Karpas-422 (cell line): ENCODE results near the gene SNAP47. TPM values are rescaled to one million over a fixed set of nuclear protein-coding genes. Genes with fewer than 3 reads are reported as not detected.

Experiments used
- DNase-seq: peaks from one replicate; pipeline ENCODE4 v3.0.0-alpha.2; 2015
- H2AFZ ChIP-seq: fragments of 200-600 bp; sonication (generic); 2 replicates; pipeline ENCODE4 v1.6.1; 2014; ENCODE audit warnings: antibody characterized with exemption, low read length, mixed read lengths
- H3K27ac ChIP-seq: fragments of 200-600 bp; sonication (generic); 2 replicates; pipeline ENCODE4 v1.5.1; 2014; ENCODE audit warnings: mild to moderate bottlenecking, low read length, moderate library complexity
- H3K27me3 ChIP-seq: fragments of 200-600 bp; sonication (generic); 2 replicates; pipeline ENCODE4 v1.6.1; 2014; ENCODE audit warnings: low read length, mixed read lengths
- H3K36me3 ChIP-seq: fragments of 200-600 bp; sonication (generic); 2 replicates; pipeline ENCODE4 v1.6.1; 2014; ENCODE audit warnings: low read length, mixed read lengths; ENCODE audit not compliant: insufficient read depth
- H3K4me1 ChIP-seq: fragments of 200-600 bp; sonication (generic); 2 replicates; pipeline ENCODE4 v1.6.1; 2014; ENCODE audit warnings: mild to moderate bottlenecking, low read length, mixed read lengths
- H3K4me2 ChIP-seq: fragments of 200-600 bp; sonication (generic); 2 replicates; pipeline ENCODE4 v1.6.1; 2014; ENCODE audit warnings: low read length, low read depth, mild to moderate bottlenecking; ENCODE audit not compliant: poor library complexity, severe bottlenecking
- H3K4me3 ChIP-seq: fragments of 200-600 bp; sonication (generic); 2 replicates; pipeline ENCODE4 v1.5.1; 2014; ENCODE audit warnings: mild to moderate bottlenecking, antibody characterized with exemption, low read length, mixed read lengths
- H3K79me2 ChIP-seq: fragments of 200-600 bp; sonication (generic); 2 replicates; pipeline ENCODE4 v1.6.1; 2014; ENCODE audit warnings: mild to moderate bottlenecking, low read length, mixed read lengths
- H3K9ac ChIP-seq: fragments of 200-600 bp; sonication (generic); 2 replicates; pipeline ENCODE4 v1.6.0; 2014; ENCODE audit warnings: low read length
- H3K9me2 ChIP-seq: fragments of 200-600 bp; sonication (generic), shearing (Covaris generic); replicated peaks from 2 replicates; pipeline ENCODE4 v1.6.0; 2014; ENCODE audit warnings: mild to moderate bottlenecking, low read length, moderate library complexity; ENCODE audit not compliant: insufficient read depth
- H3K9me3 ChIP-seq: fragments of 300-700, 200-600 bp; sonication (generic); 2 replicates; pipeline ENCODE4 v1.6.1; 2014; ENCODE audit warnings: low read length, mixed read lengths
- H4K20me1 ChIP-seq: fragments of 200-600 bp; sonication (generic); 2 replicates; pipeline ENCODE4 v1.6.1; 2014; ENCODE audit warnings: mild to moderate bottlenecking, antibody characterized with exemption, low read length, low read depth; ENCODE audit not compliant: insufficient read depth
- total RNA-seq: library from RNA; depleted of rRNA; stranded (reverse); fragments of >200 nt; shearing (Covaris generic); gene quantifications from 2 replicates; pipeline ENCODE4 v1.2.3, GENCODE V29; 2014; ENCODE audit warnings: low replicate concordance

SNAP47 gene
- total RNA-seq, 1 experiment from 2014 or later = 15.3 TPM

DNA sequence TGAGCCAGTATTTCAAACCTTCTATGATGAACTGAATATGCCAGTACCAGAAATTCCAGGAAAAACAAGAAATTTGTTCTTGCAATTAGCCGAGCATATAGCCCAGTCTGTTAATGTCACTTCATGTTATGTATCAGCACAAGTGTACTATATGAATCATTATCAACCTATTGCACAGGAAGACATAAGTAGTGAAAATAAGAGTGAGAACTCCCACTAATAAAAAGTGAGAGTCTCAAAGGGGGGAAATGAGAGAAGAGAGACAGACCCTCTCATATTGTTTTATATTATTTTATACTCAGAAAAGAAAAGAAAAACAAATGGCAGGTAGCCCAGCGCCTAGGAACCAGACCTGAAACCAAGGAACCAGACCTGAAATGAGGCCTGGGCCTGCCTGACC is 16.3 kb upstream of the SNAP47 start:
- H3K9me3 ChIP-seq = 0 out of 2 replicates have a peak, but pooled peaks cover 3% of the 10 kb centered on the region
- H3K9ac ChIP-seq = no peak overlapping the region
- no peaks in the 10 kb centered on the region for H4K20me1 ChIP-seq
- no peak overlapping the region for H2AFZ ChIP-seq
- no peak overlapping the region for H3K4me3 ChIP-seq
- DNase-seq = no peak
- no peaks in the 10 kb centered on the region for H3K9me2 ChIP-seq
- no peaks in the 10 kb centered on the region for H3K4me1 ChIP-seq
- no peaks in the 10 kb centered on the region; the same call in 1 of the 2 replicates for H3K36me3 ChIP-seq
- no peak overlapping the region for H3K4me2 ChIP-seq
- H3K27me3 ChIP-seq = no peaks in the 10 kb centered on the region
- no peak overlapping the region for H3K27ac ChIP-seq
- H3K79me2 ChIP-seq = no peaks in the 10 kb centered on the region

DNA sequence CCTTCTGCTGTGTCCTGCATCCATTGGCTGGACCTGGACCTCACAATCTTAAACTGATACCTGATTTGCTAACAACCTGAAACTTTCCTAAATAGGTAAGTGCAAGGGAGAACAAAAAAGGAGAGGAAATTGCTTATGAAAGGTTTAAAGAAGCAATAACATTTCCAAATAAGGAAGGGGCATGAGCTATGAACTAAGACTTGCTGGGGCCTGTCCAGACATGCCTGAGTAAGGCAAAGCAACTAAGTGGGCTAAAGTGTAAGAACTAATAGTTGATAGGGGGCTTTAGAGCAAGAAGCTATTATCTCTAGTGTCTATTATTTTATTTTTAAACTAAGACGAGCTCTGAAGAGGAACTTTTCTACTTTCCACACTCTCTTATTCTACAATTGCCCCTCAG is 11.8 kb upstream of the SNAP47 start:
- Histone ChIP-seq H3K4me2 (no peak overlapping the region), H3K79me2 (no peaks in the 10 kb centered on the region), H3K36me3 (no peaks in the 10 kb centered on the region; the same call in 1 of the 2 replicates), H2AFZ (no peak overlapping the region), H3K9ac (no peak overlapping the region), H3K27me3 (no peaks in the 10 kb centered on the region), H3K4me3 (no peak overlapping the region), H3K9me3 (0 out of 2 replicates have a peak, but pooled peaks cover 3% of the 10 kb centered on the region), H3K4me1 (peaks cover 4% of the 10 kb centered on the region), H4K20me1 (no peaks in the 10 kb centered on the region), H3K9me2 (no peaks in the 10 kb centered on the region), H3K27ac (no peak overlapping the region)
- DNase-seq = no peak

DNA sequence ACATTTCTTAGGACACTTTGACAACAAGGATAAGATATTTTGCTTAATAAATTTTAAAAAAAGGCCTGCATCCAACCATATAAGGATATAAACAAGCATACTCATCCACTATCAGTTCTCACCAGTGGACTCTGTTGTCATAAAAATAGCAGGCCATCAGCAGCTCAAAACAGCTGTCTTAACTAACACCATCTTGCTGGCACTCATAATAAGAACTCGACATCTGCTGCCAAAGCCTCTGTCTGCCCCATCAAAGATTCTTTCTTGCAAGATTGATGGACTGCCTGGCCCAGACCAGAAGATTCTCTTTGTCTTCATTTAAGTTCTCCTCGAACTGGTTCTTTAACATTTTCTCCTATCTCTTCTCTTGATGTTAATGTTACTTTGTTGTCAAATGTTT is 10.2 kb upstream of the SNAP47 start:
- peaks cover 20% of the 10 kb centered on the region for H3K4me1 ChIP-seq
- H3K9me2 ChIP-seq = no peaks in the 10 kb centered on the region
- H3K27me3 ChIP-seq = no peaks in the 10 kb centered on the region
- no peaks in the 10 kb centered on the region for H3K79me2 ChIP-seq
- H3K27ac ChIP-seq = no peak overlapping the region
- 0 out of 2 replicates have a peak, but pooled peaks cover 3% of the 10 kb centered on the region for H3K9me3 ChIP-seq
- H3K9ac ChIP-seq = no peak overlapping the region
- no peak overlapping the region for H3K4me3 ChIP-seq
- no peaks in the 10 kb centered on the region; the same call in 1 of the 2 replicates for H3K36me3 ChIP-seq
- peaks cover 5% of the 10 kb centered on the region for H4K20me1 ChIP-seq
- no peak overlapping the region for H2AFZ ChIP-seq
- no peak for DNase-seq
- H3K4me2 ChIP-seq = no peak overlapping the region

DNA sequence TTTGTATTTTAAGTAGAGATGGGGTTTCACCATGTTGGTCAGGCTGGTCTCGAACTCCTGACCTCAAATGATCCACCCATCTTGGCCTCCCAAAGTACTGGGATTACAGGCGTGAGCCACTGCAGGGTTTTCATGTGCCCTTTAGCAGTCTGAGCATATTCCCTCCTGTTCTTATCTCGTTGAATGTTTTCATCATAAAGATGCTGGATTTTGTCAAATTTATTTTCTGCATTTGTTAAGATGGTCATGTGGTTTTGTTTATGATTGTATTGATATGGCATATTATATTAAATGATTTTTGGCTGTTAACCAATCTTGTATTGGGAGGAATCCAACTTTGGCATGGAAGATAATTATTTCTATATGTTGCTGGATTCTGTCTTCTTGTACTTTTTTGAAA is 8.9 kb upstream of the SNAP47 start:
- H3K9ac ChIP-seq = no peak overlapping the region

DNA sequence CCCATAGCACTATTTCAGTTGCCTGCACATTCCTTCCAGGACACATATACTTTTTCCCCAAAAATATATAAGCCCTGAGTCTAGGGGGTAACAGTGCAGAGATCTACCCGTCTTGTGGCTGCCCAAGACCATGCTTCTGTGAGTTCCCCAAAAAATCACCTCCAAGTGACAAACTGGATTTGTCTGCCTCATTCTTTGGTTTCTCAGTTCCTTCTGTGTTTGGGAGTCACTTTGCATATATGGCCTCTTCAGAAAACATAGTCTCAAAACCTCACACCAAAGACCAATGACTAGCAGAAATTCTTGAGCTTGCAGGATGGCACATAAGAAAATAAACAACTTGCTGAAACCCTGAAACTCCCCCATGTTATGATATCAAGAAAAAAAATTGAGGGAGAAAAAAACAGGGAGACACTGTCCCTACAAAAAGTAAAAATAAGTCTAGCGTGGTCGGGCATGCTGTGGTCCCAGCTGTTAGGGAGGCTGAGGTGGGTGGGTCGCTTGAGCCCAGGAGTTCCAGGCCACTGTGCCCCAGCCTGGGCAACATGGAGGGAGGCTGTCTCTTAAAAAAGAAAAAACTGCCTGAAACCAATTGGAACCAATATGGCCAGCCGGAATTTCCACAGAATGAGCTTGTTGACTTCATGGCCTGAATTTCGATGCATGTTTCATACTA is 8.2 kb upstream of the SNAP47 start:
- Histone ChIP-seq H2AFZ (no peak overlapping the region), H3K79me2 (no peaks in the 10 kb centered on the region), H4K20me1 (peaks cover 7% of the 10 kb centered on the region), H3K27me3 (no peaks in the 10 kb centered on the region), H3K9me2 (no peaks in the 10 kb centered on the region), H3K4me3 (no peak overlapping the region), H3K4me2 (no peak overlapping the region), H3K9me3 (0 out of 2 replicates have a peak, but pooled peaks cover 3% of the 10 kb centered on the region), H3K9ac (no peak overlapping the region), H3K4me1 (peaks cover 32% of the 10 kb centered on the region), H3K27ac (no peak overlapping the region), H3K36me3 (no peaks in the 10 kb centered on the region)
- DNase-seq = no peak

More for the DNA sequence above, 8.9 kb upstream of the SNAP47 start:
- no peak overlapping the region for H2AFZ ChIP-seq
- H3K27ac ChIP-seq = no peak overlapping the region
- H3K9me2 ChIP-seq = no peaks in the 10 kb centered on the region
- H3K27me3 ChIP-seq = no peaks in the 10 kb centered on the region
- H3K4me2 ChIP-seq = no peak overlapping the region
- 0 out of 2 replicates have a peak, but pooled peaks cover 3% of the 10 kb centered on the region for H3K9me3 ChIP-seq
- DNase-seq = no peak
- no peak overlapping the region for H3K4me3 ChIP-seq
- H3K79me2 ChIP-seq = no peaks in the 10 kb centered on the region
- H3K36me3 ChIP-seq = no peaks in the 10 kb centered on the region
- peaks cover 7% of the 10 kb centered on the region for H4K20me1 ChIP-seq
- peaks cover 32% of the 10 kb centered on the region for H3K4me1 ChIP-seq

DNA sequence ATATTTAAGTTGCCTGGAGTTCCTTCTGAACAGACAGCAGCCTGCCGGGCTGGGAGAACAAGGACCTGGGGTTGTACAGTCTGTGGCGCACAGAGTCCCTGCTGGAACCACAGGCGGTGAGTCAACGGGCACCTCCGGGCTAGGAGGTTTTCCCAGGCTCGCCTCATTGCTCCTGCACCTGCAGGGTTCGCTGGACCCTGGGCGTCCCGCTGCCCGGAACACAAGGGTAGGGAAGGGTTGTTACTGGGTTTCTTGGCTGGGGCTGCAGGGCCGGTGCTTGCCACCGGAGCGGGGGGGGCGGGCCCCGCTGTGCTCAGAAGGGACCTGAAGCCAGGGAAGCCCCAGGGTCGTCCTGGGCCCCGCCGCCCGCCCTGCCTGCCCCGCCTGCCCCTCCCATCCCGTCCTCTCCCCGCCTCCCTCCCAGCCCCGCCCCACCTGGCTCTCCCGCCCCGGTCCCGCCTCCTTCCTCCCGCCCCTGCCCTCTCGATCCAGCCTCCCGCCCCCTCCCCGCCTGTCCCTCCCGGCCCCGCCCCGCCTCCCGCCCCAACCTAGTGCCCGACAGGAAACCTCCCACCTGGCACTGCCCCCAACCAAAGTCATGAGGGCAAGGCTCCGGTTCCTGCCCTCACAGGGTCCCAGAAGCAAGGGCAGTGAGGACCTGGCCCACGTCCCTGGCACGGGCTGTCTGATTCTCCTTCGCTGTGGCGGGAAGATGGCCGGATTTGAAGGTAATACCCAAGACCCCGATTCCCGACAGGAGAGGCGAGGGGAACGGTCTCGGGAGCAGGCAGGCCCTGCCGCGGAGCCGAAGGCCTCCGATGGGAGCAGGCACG is 7.0 kb upstream of the SNAP47 start:
- H3K79me2 ChIP-seq = peaks cover under 1% of the 10 kb centered on the region; the same call in 1 of the 2 replicates
- peak overlapping the region; percentile 68 for H3K4me3 ChIP-seq
- H3K27me3 ChIP-seq = no peaks in the 10 kb centered on the region
- H3K9ac ChIP-seq = peak overlapping the region; percentile 77
- no peak overlapping the region for H2AFZ ChIP-seq
- H3K9me3 ChIP-seq = 0 out of 2 replicates have a peak, but pooled peaks cover 2% of the 10 kb centered on the region
- DNase-seq = peak; percentile 85
- H3K4me2 ChIP-seq = peak overlapping the region; percentile 69
- H3K9me2 ChIP-seq = no peaks in the 10 kb centered on the region
- H3K36me3 ChIP-seq = no peaks in the 10 kb centered on the region
- peaks cover 7% of the 10 kb centered on the region for H4K20me1 ChIP-seq
- H3K27ac ChIP-seq = peak overlapping the region; percentile 30; the same call in 1 of the 2 replicates
- peaks cover 32% of the 10 kb centered on the region for H3K4me1 ChIP-seq

DNA sequence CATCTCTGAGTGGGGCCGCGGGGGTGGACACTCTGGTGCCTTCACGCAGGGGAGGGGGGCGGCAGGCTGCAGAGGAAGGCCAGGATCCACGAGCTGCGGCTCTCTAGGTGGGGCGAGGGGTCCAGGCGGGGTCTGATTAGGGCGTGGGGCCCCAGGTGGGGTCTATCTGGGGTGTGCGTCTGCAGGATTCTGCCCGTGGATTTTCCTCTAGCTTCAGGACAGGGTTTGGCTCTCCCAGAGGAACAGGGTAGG is 6.4 kb upstream of the SNAP47 start:
- Histone ChIP-seq H3K27me3 (no peaks in the 10 kb centered on the region), H3K36me3 (no peaks in the 10 kb centered on the region), H3K9me2 (no peaks in the 10 kb centered on the region), H3K9ac (peak overlapping the region; percentile 77), H3K79me2 (peaks cover 5% of the 10 kb centered on the region), H2AFZ (no peak overlapping the region), H3K27ac (peak overlapping the region; percentile 30; the same call in 1 of the 2 replicates), H3K4me3 (peak overlapping the region; percentile 68), H3K9me3 (no peaks in the 10 kb centered on the region), H3K4me1 (peaks cover 35% of the 10 kb centered on the region), H3K4me2 (peak overlapping the region; percentile 66), H4K20me1 (peaks cover 11% of the 10 kb centered on the region)
- DNase-seq = no peak

DNA sequence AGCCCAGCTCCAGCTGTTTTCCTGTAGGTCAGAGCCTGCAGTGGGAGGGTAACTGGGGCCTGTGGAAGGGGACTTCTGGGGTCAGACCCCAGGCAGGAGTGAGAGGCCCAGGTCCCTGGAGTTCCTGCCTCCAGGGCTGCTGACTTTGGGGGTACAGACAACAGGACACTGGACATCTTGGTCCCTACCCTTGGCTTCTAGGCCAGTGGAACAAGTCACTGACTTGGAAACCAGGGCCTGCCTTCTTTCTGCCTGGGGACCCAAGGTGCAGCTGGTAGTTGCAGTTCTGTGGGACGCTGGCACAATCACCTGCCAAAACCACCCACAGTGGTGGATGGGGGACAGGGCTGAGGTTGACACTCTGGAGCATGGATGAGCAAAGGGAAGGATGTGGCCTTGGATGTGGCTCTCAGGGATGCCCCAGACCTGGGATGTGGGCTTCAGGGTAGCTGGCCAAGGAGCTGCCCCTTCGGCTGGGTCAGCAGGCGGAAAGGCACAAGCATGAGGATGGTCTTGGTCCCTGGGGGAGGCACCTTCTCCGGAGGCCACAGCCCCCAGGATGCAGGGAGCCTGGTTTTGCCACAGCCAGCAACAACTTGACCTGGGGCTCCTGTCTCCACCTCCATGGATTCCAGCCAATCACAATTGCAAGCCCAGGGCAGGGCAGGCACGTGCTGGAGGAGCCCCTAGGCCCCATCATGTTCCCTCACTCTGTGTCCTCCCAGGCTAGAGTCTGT is 5.9 kb upstream of the SNAP47 start:
- Histone ChIP-seq H3K4me3 (peak overlapping the region; percentile 68; the same call in 1 of the 2 replicates), H4K20me1 (peaks cover 13% of the 10 kb centered on the region), H3K36me3 (no peaks in the 10 kb centered on the region), H3K4me1 (peaks cover 40% of the 10 kb centered on the region), H3K27me3 (no peaks in the 10 kb centered on the region), H3K9me3 (no peaks in the 10 kb centered on the region), H3K4me2 (peak overlapping the region; percentile 66), H2AFZ (no peak overlapping the region), H3K27ac (peak overlapping the region; percentile 30; the same call in 1 of the 2 replicates), H3K9me2 (no peaks in the 10 kb centered on the region), H3K9ac (peak overlapping the region; percentile 77), H3K79me2 (peaks cover 10% of the 10 kb centered on the region)
- peak; percentile 62 for DNase-seq
